ENCODE results near the gene CPT1A.

CPT1A gene

GRCh38 chr11:68828155-68828931 is 13.4 kb downstream of the CPT1A start:
- DNase-seq: no peak

DNA sequence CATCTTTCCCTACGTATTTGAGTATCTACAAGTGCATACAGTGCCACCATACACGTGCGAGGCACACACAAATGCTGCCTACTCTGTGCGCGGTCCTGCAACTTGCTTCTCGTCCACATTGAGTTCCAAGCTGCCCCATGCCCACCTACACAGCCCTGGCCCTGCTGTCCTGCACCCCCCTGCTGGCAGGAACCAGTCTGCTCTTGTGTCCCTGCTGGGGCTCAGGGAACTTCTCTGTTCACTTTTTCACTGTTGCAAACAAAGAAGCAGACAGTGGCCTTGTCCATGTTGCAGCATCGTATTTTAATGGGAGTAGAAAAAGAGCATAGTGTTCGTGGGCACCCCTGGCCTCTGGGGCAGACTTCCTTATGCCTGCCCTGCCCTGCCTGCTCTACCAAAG is 14.0 kb downstream of the CPT1A start:
- no peak for DNase-seq

GRCh38 chr11:68826726-68827125 is 15.0 kb downstream of the CPT1A start:
- no peak for DNase-seq

GRCh38 chr11:68825571-68825970 is 16.1 kb downstream of the CPT1A start:
- DNase-seq: peak; percentile 36

DNA sequence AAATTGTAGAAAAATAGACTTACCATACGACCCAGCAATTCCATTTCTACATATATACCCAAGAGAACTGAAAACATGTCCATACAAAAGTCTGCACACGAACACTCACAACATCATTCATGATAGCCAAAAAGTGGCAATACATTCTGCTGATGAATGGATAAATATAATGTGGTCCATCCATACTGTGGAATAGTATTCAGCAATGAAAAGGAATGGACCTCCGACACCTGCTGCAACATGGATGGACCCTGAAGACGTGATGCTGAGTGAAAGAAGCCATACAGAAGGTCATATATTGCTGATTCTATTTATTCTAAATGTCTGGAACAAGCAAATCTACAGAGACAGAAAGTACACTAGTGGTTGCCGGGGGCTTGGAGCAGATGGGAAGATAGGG is 19.2 kb downstream of the CPT1A start:
- DNase-seq: no peak

GRCh38 chr11:68821670-68822069 is 20.0 kb downstream of the CPT1A start:
- no peak for DNase-seq

GRCh38 chr11:68819362-68819761 is 22.4 kb downstream of the CPT1A start:
- DNase-seq: no peak

DNA sequence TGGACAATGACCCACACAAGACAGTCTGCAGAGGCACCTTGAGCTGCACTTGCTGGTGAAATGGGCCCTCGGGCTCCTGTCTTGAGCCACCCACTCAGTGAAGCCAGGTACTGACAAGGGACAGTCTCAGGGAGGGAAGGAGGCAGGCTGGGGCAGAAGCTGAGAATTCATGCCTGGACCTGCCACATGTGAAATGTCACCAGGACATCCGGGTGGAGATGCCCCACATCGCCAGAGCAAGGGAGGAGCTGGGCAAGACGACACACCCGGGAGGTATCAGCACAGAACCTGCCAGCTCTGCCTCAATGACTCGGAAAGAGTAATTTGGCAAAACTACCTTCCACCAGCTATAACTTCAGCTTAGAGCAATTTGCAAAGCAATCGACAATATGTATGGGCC is 23.5 kb downstream of the CPT1A start:
- DNase-seq: no peak

GRCh38 chr11:68817554-68817953 is 24.2 kb downstream of the CPT1A start:
- DNase-seq: no peak

GRCh38 chr11:68816917-68817419 is 24.7 kb downstream of the CPT1A start:
- DNase-seq: no peak

- DNase-seq: no peak
Observed at GRCh38 chr11:68816251-68816776, 25.4 kb downstream of the CPT1A start.

DNA sequence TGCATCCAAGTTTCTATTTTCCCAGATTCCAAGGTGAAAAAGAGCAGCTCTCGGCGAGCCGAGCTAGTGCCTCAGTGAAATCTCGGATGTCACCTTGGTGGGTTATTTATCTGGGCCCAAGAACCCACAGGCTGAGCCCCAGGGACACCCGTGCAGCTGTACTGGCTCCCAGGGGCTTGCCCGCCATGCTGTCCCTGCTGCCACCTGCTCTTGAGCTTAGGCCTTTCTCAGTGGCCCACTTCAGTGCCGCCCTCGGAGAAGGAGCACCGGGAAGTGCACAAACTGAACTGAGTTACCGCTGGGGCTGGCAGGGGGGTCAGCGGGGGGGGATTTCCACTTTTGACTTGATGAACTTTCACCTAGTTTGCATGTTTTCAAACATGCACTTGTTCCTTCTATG is 27.9 kb downstream of the CPT1A start:
- no peak for DNase-seq

- DNase-seq: no peak
Observed at GRCh38 chr11:68812526-68812925, 29.2 kb downstream of the CPT1A start.

DNA sequence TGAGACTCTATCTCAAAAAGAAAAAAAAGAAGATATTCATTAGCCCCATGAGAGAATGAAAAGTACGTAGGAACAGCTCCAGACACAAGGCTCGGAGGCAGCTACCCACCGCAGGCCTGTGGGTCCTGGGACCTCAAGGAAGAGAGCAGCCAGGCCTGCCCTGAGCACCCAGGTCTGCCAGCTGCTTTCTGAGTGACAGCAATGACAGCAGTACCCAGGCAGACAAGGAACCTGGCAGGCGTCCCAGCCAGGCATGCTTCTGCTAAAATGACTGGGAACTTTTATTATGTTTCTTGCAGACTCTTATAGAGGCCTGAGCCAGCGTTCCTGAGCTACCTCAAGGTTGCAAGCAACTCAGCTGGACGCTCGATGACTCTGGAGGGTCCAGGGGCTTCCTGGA is 31.6 kb downstream of the CPT1A start:
- DNase-seq: no peak

DNA sequence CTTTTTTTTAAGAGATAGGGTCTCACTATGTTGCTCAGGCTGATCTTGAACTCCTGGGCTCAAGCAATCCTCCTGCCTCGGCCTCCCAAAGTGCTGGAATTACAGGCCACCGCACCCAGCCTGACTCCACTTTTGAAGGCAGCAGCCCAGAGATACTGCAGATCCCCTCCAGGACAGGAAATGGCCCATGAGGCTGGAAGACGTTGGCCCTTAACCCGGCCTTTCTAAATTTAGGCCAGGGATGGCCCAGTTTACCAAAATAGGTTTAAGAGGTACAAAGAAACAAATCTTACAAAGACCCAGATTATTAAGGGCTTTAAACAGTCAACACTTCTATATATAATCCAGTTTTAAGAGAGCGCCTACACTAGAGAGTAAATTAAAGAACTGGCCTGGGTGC is 32.2 kb downstream of the CPT1A start:
- no peak for DNase-seq

GRCh38 chr11:68808787-68809186 is 32.9 kb downstream of the CPT1A start:
- no peak for DNase-seq

DNA sequence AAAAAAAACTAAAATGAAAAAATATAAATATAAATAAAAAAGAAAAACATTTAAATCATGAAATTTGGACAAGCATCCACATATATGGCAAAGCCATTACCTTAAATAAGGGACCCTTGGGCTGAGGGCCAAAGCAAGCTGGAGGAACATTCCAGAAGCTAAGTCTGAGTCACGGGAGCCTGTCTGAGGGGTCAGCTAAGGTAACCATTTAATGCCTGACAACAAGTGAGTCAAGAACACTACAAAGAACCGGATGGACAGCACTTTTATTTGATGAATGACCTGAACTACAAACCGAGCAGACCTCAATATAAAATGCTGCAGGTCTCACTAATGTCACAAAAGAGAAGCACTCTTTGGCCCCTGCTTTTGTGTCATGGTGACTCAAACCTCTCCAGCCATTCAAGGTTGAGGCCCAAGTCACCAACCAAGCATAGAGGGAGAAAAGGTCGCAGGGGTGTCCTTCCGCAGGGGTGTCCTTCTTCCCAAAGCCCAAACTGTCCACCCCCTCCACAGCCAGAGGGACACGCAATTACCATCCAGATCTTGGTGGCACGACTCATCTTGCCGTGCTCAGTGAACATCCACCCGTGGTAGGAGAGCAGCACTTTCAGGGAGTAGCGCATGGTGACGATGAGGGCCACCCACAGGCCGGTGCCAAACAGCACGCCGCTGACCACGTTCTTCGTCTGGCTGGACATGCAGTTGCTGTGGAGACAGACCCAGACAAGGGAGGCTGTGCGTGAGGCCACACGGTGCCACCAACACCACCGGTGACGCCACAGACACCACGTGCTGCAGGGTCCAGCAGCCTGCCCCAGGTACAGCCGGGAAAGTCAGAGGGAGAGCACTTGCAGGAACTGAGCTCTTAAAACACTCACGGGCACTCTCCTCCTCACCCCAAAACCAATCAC is 34.5 kb downstream of the CPT1A start:
- no peak for DNase-seq

- no peak for DNase-seq
Observed at GRCh38 chr11:68804786-68805185, 36.9 kb downstream of the CPT1A start.

- no peak for DNase-seq
Observed at GRCh38 chr11:68803766-68804165, 38.0 kb downstream of the CPT1A start.

DNA sequence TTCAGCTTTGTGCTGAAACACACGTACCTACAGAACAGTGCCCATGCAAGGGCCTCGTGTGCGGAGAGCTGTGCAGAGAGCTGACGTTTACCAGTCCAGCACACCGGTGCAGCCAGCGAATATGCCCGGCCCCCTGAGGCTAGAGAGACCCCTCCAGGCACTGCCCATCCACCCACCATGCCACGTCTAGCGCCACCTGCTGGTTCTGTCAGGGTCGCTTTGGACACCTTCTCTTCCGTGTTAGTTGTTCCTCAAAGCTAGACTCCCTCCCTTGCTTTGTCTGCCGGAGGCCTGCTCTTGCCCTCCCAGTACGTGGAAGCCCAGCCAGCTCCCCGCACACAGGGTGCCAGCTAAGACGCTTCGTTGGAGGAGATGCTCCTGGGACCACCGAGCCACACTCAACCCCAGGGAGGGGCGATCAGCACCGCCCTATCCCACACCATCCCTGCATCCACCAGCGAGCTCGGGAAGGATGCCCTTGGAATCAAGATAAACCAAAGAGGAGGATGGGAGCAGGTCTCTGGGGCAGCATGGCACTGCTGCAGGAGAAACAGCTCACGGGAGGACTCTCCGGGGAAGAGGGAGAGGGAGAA is 43.4 kb downstream of the CPT1A start:
- peak; percentile 9 for DNase-seq

DNA sequence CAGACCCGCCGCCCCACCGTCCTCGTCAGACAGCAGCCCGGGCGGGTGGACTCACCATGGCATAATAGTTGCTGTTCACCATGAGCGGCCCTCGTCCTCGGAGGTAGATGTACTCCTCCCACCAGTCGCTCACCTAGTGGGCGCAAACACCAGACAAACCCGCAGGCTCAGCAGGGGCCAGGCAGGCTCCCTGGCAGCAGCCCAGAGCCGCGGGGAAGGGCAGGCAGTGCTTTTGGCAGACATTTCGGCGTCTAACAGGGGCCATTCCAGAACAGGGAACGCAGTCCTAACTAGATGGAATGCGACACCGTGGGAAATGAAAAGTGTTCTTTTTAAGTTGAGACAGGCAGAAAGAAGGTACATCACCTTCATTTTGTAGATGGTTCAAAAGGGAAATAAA is 44.9 kb downstream of the CPT1A start:
- no peak for DNase-seq

DNA sequence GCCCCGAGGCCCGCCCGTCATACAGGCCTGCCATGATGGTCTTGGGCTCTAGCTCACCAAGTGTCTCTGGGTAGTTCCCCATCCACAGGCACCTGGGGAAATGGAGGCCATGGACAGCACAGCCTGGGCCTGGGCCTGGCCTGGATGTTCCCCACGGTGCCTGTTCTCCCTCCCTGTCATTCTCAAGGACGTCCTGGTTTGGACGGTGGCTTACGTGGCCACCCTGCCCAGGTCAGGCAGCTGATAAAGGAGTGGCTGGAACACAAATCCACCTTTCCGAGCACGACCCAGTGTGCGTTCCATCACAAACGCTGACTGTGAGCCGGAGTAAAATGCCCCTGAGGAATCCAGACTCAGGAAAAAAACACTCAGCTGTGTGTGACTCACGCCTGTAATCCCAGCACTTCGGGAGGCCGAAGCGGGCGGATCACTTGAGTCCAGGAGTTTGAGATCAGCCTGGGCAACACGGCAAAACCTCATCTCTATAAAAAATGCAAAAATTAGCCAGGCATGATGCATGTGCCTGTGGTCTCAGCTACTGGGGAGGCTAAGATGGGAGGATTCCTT is 49.2 kb downstream of the CPT1A start:
- no peak for DNase-seq

GRCh38 chr11:68784653-68785052 is 57.1 kb downstream of the CPT1A start:
- DNase-seq: no peak
